ENCODE results near the gene MFAP2.

DNA sequence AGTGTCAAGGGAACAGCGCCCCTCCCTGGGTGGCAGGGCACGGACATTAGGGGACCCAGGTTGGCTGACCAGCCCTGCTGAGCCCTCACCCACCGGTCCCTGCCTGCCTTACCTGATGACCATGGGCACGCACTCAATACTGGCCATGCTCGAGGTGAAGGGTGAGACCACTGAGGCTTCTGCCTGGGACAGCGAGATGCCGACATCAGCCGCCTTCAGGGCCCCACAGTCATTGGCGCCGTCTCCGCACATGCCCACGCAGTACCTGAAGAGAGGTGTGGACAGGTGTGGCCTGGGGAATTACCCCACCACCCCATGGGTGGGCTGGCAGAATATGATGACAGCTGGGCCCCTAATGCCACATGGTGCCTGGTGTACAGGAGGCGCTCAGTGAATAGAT is 7.8 kb upstream of the MFAP2 start:
- TF ChIP-seq, protein P1, sequence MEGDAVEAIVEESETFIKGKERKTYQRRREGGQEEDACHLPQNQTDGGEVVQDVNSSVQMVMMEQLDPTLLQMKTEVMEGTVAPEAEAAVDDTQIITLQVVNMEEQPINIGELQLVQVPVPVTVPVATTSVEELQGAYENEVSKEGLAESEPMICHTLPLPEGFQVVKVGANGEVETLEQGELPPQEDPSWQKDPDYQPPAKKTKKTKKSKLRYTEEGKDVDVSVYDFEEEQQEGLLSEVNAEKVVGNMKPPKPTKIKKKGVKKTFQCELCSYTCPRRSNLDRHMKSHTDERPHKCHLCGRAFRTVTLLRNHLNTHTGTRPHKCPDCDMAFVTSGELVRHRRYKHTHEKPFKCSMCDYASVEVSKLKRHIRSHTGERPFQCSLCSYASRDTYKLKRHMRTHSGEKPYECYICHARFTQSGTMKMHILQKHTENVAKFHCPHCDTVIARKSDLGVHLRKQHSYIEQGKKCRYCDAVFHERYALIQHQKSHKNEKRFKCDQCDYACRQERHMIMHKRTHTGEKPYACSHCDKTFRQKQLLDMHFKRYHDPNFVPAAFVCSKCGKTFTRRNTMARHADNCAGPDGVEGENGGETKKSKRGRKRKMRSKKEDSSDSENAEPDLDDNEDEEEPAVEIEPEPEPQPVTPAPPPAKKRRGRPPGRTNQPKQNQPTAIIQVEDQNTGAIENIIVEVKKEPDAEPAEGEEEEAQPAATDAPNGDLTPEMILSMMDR (IDR thresholded peaks at IDR 0.05): no peak
- TF ChIP-seq POLR2A (IDR thresholded peaks at IDR 0.05): no peak
